Panc1 (cell line): Measurements from ENCODE around the gene VSNL1.

Experiments used
- SIN3A ChIP-seq: IDR thresholded peaks from 2 replicates; pipeline ENCODE4 v1.6.1; 2012; ENCODE audit warnings: low read depth, mild to moderate bottlenecking, low read length, moderate library complexity, borderline replicate concordance; ENCODE audit not compliant: insufficient read depth
- TF ChIP-seq, protein P1 (sequence below): fragments of 450-650 bp; IDR thresholded peaks from 2 replicates; pipeline ENCODE4 v1.5.1; 2017; ENCODE audit warnings: mild to moderate bottlenecking
- TF ChIP-seq, protein P2 (sequence below), 2 experiments: IDR thresholded peaks; 2 replicates each; pipeline ENCODE4 v1.6.1; 2011 to 2012; ENCODE audit warnings: low read depth in 2 of 2, control low read depth in 1 of 2, low read length in 1 of 2, mild to moderate bottlenecking in 1 of 2, moderate library complexity in 1 of 2; ENCODE audit not compliant: insufficient read depth in 1 of 2

DNA sequence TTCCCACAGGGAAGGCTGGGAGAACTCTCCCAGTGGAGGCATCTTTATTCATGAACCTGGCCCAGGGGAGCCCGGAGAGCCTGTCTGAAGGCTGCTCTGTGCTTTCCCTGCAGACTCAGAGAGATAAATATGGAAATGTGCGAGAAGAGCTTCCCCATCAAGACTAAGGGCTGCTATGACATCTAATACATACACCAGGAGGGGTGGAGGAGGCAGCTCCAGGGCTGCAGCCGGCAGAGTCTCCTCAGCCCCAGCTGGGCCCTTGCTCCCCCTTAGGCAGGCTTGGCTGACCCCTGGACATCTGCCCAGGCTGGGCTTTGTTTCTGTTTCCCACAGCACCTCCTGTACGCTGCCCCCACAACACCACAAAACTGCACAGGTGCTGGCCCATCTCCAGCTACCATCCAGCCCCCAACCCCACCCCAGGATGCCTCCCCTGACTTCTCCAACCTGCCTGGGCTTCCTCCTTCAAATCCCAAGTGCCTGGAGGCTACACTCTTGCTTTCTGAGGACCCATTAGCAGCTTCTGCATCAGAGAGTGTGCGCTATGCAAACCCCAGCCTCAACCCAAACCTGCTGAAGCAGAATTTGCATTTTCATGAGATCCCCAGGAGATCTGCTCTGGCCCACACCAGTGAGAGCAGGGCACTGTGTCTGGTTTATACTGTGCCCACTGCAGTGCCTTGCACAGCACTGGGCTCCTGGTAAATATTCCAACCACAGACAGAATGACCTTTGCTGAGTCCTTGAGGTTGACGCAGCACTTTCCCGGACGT lies 96.8 kb downstream of the VSNL1 start:
- TF ChIP-seq, protein P1, sequence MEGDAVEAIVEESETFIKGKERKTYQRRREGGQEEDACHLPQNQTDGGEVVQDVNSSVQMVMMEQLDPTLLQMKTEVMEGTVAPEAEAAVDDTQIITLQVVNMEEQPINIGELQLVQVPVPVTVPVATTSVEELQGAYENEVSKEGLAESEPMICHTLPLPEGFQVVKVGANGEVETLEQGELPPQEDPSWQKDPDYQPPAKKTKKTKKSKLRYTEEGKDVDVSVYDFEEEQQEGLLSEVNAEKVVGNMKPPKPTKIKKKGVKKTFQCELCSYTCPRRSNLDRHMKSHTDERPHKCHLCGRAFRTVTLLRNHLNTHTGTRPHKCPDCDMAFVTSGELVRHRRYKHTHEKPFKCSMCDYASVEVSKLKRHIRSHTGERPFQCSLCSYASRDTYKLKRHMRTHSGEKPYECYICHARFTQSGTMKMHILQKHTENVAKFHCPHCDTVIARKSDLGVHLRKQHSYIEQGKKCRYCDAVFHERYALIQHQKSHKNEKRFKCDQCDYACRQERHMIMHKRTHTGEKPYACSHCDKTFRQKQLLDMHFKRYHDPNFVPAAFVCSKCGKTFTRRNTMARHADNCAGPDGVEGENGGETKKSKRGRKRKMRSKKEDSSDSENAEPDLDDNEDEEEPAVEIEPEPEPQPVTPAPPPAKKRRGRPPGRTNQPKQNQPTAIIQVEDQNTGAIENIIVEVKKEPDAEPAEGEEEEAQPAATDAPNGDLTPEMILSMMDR = no peak
- TF ChIP-seq SIN3A = no peak
- TF ChIP-seq, protein P2, sequence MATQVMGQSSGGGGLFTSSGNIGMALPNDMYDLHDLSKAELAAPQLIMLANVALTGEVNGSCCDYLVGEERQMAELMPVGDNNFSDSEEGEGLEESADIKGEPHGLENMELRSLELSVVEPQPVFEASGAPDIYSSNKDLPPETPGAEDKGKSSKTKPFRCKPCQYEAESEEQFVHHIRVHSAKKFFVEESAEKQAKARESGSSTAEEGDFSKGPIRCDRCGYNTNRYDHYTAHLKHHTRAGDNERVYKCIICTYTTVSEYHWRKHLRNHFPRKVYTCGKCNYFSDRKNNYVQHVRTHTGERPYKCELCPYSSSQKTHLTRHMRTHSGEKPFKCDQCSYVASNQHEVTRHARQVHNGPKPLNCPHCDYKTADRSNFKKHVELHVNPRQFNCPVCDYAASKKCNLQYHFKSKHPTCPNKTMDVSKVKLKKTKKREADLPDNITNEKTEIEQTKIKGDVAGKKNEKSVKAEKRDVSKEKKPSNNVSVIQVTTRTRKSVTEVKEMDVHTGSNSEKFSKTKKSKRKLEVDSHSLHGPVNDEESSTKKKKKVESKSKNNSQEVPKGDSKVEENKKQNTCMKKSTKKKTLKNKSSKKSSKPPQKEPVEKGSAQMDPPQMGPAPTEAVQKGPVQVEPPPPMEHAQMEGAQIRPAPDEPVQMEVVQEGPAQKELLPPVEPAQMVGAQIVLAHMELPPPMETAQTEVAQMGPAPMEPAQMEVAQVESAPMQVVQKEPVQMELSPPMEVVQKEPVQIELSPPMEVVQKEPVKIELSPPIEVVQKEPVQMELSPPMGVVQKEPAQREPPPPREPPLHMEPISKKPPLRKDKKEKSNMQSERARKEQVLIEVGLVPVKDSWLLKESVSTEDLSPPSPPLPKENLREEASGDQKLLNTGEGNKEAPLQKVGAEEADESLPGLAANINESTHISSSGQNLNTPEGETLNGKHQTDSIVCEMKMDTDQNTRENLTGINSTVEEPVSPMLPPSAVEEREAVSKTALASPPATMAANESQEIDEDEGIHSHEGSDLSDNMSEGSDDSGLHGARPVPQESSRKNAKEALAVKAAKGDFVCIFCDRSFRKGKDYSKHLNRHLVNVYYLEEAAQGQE (IDR thresholded peaks at IDR 0.05; ENCODE audit: insufficient read depth in 1 of 2, low read depth in 2 of 2, low read length in 1 of 2) = no peak
